ENCODE data around the gene UGT2B11.
"Not testable (repeated sequence)": the region's sequence is repeated elsewhere in the genome, so short reads cannot be mapped to it uniquely, and the experiment has no call there.

UGT2B11 gene

DNA sequence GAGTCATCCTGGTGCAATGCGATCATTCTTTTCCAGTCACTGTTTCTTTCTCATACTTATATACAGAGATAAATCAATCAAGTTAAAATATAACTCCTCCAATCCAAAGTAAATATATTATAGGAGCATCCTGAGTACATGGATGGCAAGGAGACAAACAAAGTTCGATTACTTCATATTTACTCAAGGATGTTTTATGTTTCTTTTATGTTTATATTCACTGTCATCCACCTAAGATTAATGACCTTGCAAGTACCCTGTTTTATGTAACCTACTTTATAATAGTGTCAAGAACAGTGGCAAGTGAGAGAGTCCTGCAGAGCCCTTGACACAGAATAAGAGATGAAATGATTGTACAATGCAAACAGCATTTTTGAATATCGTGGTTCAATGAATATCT, at the start of gene UGT2B11:
UGT2B11 (minus strand) TSS at position 33 of the 400 bp plus-strand sequence; CDS start at position 7, 26 bp downstream.
- Histone ChIP-seq H3K9ac (no peak within 1 kb of the TSS), H3K4me3 (IDR thresholded peaks at IDR 0.05; ENCODE audit: insufficient read depth, low read depth, low read length) (no peak within 1 kb of the TSS), H3K27ac (no peak within 1 kb of the TSS), H3K4me2 (no peak within 1 kb of the TSS), H3K36me3 (ENCODE audit: insufficient read depth) (no peaks in the 10 kb centered on the region), H3K79me2 (ENCODE audit: insufficient read depth, low read depth) (no peaks in the 10 kb centered on the region), H4K20me1 (ENCODE audit: insufficient read depth) (no peaks in the 10 kb centered on the region), H3K27me3 (ENCODE audit: insufficient read depth, low read depth) (no peaks in the 10 kb centered on the region), H3K4me1 (ENCODE audit: low read depth, poor library complexity, severe bottlenecking) (no peaks in the 10 kb centered on the region), H2AFZ (ENCODE audit: low read depth) (no peak within 1 kb of the TSS)
- TF ChIP-seq, protein P1, sequence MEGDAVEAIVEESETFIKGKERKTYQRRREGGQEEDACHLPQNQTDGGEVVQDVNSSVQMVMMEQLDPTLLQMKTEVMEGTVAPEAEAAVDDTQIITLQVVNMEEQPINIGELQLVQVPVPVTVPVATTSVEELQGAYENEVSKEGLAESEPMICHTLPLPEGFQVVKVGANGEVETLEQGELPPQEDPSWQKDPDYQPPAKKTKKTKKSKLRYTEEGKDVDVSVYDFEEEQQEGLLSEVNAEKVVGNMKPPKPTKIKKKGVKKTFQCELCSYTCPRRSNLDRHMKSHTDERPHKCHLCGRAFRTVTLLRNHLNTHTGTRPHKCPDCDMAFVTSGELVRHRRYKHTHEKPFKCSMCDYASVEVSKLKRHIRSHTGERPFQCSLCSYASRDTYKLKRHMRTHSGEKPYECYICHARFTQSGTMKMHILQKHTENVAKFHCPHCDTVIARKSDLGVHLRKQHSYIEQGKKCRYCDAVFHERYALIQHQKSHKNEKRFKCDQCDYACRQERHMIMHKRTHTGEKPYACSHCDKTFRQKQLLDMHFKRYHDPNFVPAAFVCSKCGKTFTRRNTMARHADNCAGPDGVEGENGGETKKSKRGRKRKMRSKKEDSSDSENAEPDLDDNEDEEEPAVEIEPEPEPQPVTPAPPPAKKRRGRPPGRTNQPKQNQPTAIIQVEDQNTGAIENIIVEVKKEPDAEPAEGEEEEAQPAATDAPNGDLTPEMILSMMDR (conservative IDR thresholded peaks at IDR 0.05; ENCODE audit: low read depth, low read length): no peak

DNA sequence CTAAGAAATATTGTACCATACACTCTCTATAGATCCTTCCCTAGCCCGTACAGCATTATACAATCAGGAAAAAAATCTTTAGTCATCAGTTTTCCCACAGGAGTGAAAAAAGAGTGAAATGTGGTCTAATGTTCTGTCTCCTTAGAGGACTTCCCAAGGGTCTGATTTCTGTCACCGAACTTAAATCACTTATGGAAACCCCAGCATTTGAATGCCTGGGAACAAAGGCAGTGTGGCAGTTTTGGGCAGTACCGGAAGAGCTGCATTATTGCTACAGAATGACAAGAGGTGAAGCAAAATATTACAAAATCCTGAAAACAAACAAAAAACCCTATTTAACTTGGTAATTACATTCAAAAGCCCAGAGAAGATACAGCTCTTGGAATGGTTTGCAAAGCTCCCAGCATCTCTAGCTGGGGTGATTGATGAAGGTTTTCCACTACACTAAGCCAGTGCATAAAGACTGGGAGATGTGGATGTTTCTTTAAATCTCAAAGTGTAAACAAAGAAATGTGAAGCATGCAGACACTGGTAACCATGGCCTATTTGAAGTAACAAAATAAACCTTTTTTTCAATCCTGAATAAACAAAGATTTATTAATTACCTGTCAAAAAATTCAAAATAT, 38.7 kb upstream of the UGT2B11 start:
- H3K36me3 ChIP-seq (ENCODE audit: insufficient read depth); H3K4me2 ChIP-seq; H3K27me3 ChIP-seq (ENCODE audit: insufficient read depth, low read depth); H3K9ac ChIP-seq; H3K79me2 ChIP-seq (ENCODE audit: insufficient read depth, low read depth); H3K4me1 ChIP-seq (ENCODE audit: low read depth, poor library complexity, severe bottlenecking); H4K20me1 ChIP-seq (ENCODE audit: insufficient read depth); H2AFZ ChIP-seq (ENCODE audit: low read depth); H3K27ac ChIP-seq; H3K4me3 ChIP-seq (IDR thresholded peaks at IDR 0.05; ENCODE audit: insufficient read depth, low read depth, low read length): not testable (repeated sequence)

DNA sequence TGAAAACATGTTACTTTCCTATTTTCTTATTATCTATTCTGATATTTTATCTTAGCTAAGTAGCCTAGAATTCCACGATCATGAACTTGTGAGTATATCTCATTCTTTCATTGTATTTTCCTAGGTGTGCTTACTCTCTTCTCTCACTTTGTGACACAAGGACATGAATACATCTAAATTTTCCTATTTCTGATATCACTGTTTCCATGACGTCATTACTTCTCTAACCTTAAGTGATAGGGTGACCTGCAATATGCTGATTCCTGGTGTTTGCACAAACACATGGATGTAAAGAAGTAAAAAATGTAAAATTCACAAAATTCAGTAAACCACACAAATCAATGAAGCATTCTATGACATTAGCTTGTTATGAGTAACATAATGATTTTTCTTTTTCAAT, 36.3 kb upstream of the UGT2B11 start:
- not testable (repeated sequence) for H3K4me3 ChIP-seq (IDR thresholded peaks at IDR 0.05; ENCODE audit: insufficient read depth, low read depth, low read length); H3K4me1 ChIP-seq (ENCODE audit: low read depth, poor library complexity, severe bottlenecking); H3K9ac ChIP-seq; H3K27me3 ChIP-seq (ENCODE audit: insufficient read depth, low read depth); H3K36me3 ChIP-seq (ENCODE audit: insufficient read depth); H4K20me1 ChIP-seq (ENCODE audit: insufficient read depth); H2AFZ ChIP-seq (ENCODE audit: low read depth); H3K79me2 ChIP-seq (ENCODE audit: insufficient read depth, low read depth); H3K27ac ChIP-seq; H3K4me2 ChIP-seq

DNA sequence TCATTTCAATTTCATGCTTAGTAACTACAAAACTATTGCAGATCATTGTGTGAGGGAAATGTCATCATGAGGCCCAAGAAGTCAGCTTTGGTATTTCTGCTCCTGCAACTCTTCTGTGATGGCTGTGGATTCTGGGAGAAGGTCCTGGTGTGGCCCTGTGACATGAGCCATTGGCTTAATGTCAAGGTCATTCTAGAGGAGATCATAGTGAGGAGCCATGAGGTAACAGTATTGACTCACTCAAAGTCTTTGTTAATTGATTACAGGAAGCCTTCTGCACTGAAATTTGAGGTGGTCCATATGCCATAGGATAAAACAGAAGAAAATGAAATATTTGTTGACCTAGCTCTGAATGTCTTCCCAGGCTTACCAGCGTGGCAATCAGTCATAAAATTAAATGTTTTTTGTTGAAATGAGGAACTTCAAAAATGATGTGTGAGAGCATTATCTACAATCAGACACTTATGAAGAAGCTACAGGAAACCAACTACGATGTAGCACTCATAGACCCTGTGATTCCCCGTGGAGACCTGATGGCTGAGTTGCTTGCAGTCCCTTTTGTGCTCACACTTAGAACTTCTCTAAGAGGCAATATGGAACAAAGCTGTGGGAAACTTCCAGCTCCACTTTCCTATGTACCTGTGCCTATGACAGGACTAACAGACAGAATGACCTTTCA, 28.2 kb upstream of the UGT2B11 start:
- not testable (repeated sequence) for H3K36me3 ChIP-seq (ENCODE audit: insufficient read depth); H3K79me2 ChIP-seq (ENCODE audit: insufficient read depth, low read depth); H3K27ac ChIP-seq

DNA sequence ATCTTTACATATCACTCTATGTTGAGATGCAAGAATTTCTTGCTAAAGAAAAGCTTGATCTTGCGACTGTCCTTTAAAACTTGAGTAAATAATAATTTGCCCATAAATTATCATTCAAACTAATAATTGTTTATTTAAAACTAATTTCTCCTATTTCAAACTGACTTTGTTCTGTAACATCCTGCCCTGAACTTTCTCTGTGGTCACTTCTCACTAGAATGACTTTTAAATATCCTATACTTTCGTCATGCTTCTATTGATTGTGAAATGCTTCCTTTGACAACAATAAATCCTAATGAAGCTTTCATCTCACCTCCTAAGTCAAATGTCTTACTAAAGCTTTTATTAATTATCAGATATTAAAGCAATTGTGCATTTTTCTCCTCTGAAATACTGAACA, 27.2 kb upstream of the UGT2B11 start:
- H3K4me2 ChIP-seq; H3K4me1 ChIP-seq (ENCODE audit: low read depth, poor library complexity, severe bottlenecking); H2AFZ ChIP-seq (ENCODE audit: low read depth); H3K27me3 ChIP-seq (ENCODE audit: insufficient read depth, low read depth); H3K9ac ChIP-seq; H3K27ac ChIP-seq; H4K20me1 ChIP-seq (ENCODE audit: insufficient read depth); H3K79me2 ChIP-seq (ENCODE audit: insufficient read depth, low read depth); H3K4me3 ChIP-seq (IDR thresholded peaks at IDR 0.05; ENCODE audit: insufficient read depth, low read depth, low read length); H3K36me3 ChIP-seq (ENCODE audit: insufficient read depth): not testable (repeated sequence)

More for the DNA sequence above, 28.2 kb upstream of the UGT2B11 start:
- H3K27me3 ChIP-seq (ENCODE audit: insufficient read depth, low read depth); H3K4me1 ChIP-seq (ENCODE audit: low read depth, poor library complexity, severe bottlenecking); H4K20me1 ChIP-seq (ENCODE audit: insufficient read depth); H3K4me3 ChIP-seq (IDR thresholded peaks at IDR 0.05; ENCODE audit: insufficient read depth, low read depth, low read length); H3K9ac ChIP-seq; H2AFZ ChIP-seq (ENCODE audit: low read depth); H3K4me2 ChIP-seq: not testable (repeated sequence)

DNA sequence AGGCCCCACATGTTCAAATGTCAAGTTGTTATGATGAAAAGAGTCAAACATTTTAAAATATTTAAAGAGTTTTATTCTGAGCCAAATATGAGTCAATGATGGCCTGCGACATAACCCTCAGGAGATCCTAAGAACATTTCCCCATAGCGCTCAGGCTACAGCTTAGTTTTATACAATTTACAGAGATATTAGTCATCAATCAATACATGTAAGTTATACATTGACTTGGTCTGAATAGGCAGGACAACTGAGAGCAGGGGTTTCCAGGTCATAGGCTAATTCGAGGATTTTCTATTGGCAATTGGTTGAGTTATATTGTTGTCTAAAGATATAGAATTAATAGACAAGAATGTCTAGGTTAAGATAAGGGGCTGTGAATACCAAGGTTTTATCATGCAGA, 26.2 kb upstream of the UGT2B11 start:
- H3K9ac ChIP-seq; H4K20me1 ChIP-seq (ENCODE audit: insufficient read depth); H3K4me1 ChIP-seq (ENCODE audit: low read depth, poor library complexity, severe bottlenecking); H3K4me3 ChIP-seq (IDR thresholded peaks at IDR 0.05; ENCODE audit: insufficient read depth, low read depth, low read length); H3K79me2 ChIP-seq (ENCODE audit: insufficient read depth, low read depth); H3K4me2 ChIP-seq; H2AFZ ChIP-seq (ENCODE audit: low read depth); H3K27ac ChIP-seq; H3K36me3 ChIP-seq (ENCODE audit: insufficient read depth); H3K27me3 ChIP-seq (ENCODE audit: insufficient read depth, low read depth): not testable (repeated sequence)
